Erythroblast (primary cell): ENCODE results near the gene PCTP.

Source experiments
- GATA1 ChIP-seq: IDR thresholded peaks from 2 replicates; pipeline ENCODE4 v1.6.1; 2011; ENCODE audit warnings: low read depth, mild to moderate bottlenecking, control low read depth, low read length, moderate library complexity
- POLR2A ChIP-seq: IDR thresholded peaks from 2 replicates; pipeline ENCODE4 v1.6.1; 2011; ENCODE audit warnings: mild to moderate bottlenecking, low read length

DNA sequence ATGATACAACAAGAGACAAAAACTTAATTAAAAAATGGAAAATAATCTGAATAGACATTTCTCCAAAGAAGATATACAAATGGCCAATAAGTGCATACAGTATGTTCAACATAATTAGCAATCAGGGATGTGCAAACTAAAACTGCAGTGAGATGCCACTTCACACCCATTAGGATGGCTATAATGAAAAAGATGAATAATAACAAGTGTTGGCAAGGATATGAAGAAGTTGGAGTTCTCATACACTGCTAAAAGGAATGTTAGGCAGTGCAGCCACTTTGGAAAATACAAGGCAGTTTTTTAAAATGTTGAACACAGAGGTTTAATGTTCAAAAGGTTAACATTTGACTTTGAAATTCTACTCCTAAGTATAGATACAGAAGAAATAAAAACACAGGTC, 69.8 kb downstream of the PCTP start:
- TF ChIP-seq POLR2A (no peak), GATA1 (no peak)
